HK-2 (cell line): ENCODE measurements around the gene YIPF6.
"Not testable (repeated sequence)": the region's sequence is repeated elsewhere in the genome, so short reads cannot be mapped to it uniquely, and the experiment has no call there.

Source experiments
- DNase-seq: peaks from one replicate; pipeline ENCODE4 v3.0.0-alpha.2; 2018; ENCODE audit not compliant: unreplicated experiment

The YIPF6 gene, protein sequence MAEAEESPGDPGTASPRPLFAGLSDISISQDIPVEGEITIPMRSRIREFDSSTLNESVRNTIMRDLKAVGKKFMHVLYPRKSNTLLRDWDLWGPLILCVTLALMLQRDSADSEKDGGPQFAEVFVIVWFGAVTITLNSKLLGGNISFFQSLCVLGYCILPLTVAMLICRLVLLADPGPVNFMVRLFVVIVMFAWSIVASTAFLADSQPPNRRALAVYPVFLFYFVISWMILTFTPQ

DNA sequence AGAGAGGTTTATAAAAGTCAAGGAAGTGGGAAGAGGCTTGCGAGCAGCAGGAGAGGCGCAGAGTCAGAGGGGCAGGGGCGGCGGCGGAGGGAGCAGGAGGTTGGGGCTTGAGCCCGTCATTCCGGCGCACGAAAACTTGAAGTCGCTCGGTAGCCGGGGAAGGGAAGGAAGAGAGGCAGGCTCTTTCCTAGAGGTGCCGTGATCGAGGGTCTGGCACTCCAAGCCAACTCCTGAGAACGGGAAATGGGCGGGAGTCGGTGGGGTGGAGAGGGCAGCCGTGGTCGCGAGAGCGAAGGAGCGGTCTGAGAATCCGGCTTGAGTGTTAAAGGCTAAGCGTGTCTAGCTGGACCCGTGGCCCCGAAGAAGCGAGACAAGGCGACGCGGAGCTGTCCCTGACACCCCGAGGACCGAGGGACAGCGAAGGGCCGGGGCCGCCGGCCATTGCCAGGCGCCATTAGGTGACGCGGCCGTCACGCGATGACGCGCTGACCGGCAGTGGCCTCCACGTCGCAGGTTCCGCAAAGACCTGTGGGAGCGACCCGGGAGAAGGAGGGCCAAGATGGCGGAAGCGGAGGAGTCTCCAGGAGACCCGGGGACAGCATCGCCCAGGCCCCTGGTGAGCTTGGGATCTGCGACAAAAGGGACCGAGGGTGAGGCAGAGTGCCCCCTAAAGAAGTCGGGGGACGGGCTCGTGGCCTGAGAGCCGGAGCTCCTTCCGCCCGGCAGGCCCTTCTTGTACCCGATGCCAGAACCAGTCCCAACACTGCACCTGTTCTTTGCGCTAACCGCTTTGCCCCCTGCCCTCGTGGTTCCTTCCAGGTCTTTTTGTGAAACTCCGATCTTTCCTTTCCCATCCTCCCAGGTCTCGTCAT, at the start of gene YIPF6:
YIPF6 (plus strand) TSS at position 544 of the 872 bp plus-strand sequence; CDS start at position 560, 16 bp downstream.
- peak; percentile 76 for DNase-seq

DNA sequence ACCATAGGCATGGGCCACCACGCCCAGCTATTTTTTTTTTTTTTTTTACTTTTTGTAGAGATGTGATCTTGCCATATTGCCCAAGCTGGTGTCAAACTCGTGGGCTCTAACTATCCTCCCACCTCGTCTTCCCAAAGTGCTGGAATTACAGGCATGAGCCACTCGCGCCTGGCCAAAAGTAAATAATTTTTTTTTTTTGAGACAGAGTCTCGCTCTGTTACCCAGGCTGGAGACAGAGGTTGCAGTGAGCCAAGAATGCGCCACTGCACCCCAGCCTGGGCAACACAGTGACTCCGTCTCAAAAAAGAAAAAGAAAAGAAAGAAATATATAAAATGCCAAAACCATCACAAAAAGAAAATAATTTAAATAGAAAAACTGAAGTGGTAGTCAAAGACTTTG, 47.1 kb upstream of the YIPF6 start:
- no peak for DNase-seq

DNA sequence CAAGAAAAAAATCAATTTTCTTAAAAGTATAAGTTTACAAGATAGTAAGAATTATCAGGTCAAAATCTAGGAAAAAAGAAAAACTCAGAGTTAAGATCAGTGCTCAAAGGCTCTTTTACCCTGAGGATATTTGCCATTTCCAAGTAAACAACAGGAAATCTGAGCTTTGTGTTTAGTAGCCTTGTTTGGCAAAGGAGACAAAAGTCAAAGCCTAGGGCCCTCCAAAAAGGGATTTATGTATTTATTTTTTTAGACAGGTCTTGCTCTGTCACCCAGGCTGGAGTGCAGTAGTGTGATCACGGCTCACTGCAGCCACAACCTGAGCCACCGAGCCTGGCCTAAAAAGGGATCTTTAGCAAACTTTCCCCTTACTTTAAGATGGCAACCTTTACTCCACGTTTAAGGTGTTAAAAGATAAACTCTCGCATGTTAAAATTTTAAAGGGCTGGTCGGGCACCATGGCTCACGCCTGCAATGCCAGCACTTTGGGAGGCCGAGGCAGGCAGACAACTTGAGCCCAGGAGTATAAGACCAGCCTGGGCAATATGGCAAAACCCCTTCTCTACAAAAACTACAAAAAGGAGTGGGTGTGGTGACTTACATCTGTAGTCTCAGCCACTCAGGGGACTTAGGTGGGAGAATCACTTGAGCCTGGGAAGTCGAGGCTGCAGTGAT, 44.2 kb upstream of the YIPF6 start:
- DNase-seq, result no peak

DNA sequence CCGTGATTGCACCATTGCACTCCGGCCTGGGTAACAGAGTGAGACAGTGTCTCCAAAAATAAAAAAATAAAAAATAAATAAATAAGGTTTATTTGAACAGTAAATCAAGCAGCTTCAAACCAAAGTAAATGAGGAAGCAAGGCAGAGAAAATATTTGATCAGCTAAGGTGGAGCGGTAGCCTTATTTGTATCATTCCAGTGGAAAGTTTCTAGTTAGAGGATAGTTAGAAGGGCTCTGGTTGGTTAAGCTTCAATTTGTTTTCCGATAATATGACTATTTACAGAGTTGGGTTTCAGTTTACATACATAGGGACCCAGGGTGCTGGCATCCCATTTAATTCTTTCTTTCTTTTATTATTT, 43.7 kb upstream of the YIPF6 start:
- DNase-seq, result no peak

DNA sequence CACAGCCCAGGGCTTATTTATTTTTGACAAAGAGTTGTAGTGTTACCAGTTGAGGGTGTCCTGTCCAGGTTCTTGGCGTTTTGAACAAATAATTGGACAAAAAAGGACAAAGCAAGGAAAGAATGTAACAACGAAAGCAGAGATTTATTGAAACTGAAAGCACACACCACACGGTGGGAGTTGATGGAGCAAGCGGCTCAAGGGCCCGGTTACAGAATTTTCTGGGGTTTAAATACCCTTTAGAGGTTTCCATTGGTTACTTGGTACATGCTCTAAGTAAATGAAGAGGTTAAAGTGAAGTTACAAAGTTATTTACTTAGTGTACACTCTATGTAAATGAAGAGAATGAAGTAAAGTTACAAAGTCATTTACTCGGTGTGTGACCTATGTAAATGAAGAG, 37.8 kb upstream of the YIPF6 start:
- no peak for DNase-seq

DNA sequence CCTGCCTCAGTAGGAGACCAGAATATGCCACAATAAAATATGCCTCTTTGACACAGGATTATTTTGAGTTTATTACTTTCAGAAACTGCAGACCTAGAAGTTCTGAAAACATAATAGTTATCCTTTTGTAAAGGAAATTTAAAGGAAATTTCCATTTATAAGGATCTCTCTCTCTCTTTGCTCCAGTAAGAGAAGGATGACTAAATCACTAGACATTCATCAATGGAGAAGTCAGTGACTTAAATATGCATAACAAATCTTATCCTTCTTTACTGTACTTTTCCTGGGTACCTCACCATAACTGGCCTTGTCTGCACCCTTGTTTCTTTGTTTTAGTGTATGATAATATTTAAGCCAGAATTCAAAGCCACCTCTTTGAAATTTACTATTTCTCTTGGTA, 37.3 kb upstream of the YIPF6 start:
- DNase-seq, result no peak

DNA sequence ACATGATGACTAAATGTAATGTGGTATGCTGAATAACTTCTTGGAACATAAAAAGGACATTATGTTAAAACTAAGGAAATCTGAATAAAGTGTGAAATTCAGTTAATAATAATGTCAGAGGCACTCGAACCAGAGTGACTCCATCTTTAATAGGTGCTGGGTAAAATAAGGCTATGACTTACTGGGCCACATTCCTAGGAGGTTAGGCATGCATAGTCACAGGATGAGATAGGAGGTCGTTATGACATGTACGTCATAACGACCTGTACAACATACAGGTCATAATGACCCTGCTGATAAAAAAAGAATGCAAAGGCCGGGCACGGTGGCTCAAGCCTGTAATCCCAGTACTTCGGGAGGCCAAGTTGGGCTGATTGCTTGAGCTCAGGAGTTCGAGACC, 36.7 kb upstream of the YIPF6 start:
- DNase-seq, result no peak

DNA sequence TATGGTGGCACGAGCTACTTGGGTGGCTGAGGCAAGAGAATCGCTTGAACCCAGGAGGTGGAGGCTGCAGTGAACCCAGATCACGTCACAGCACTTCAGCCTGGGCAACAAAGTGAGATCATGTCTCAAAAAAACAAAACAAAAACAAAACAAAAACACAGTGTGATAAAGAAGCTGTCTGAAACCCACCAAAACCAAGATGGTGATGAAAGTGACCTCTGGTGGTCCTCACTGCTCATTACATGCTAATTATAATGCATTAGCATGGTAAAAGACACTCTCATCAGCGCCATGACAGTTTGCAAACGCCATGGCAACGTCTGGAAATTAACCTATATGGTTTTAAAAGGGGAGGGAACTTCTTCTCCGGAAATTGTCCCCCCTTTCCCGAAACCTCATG, 36.2 kb upstream of the YIPF6 start:
- DNase-seq, result no peak

DNA sequence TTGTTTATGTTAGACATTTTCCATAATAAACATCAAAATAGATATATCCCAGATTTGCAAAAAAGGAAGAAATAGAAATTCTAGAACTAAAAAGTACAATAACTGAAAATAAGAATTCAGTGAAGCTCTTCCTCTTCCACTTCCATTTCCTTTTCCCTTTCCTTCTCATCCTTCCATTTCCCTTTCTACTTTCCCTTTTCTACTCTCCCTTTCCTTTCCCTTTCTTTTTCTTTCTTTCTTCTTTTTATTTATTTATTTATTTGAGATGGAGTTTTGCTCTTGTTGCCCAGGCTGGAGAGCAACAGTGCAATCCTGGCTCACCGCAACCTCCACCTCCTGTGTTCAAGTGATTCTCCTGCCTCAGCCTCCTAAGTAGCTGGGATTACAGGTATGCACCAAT, 35.0 kb upstream of the YIPF6 start:
- DNase-seq, result no peak

DNA sequence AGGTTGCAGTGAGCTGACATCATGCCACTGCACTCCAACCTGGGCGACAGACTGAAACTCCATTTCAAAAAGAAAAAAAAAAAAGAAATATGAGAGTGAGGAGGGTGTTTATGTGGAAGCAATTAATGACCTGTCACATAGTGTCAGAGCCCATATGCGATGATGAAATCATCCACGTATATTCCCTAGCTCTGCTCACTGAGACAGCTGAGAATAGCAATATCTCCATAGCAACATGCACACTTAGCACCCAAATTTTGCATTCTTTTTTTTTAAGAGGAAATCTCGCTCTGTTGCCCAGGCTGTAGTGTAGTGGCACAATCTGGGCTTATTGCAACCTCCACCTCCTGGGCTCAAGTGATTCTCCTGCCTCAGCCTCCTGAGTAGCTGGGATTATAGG, 34.1 kb upstream of the YIPF6 start:
- no peak for DNase-seq

DNA sequence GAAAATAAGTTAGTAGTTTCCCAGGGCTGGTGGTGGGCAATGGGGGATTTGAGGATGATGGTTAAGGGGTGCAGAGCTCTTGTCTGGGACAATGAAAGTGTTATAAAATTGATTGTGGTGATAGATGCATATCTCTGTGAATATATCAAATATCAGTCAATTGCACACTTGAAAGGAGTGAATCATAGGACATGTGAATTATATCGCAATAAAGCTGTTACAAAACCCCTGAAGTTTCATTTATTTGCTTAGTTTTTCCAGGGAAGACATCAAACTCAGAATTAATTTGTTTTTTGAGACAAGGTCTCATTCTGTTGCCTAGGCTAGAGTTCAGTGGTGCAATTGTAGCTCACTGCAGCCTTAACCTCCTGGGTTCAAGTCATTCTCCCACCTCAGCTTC, 17.9 kb upstream of the YIPF6 start:
- no peak for DNase-seq

DNA sequence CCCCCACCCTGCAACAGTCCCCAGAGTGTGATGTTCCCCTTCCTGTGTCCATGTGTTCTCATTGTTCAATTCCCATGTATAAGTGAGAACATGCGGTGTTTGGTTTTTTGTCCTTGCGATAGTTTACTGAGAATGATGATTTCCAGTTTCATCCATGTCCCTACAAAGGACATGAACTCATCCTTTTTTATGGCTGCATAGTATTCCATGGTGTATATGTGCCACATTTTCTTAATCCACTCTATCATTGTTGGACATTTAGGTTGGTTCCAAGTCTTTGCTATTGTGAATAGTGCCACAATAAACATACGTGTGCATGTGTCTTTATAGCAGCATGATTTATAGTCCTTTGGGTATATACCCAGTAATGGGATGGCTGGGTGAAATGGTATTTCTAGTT, 12.7 kb upstream of the YIPF6 start:
- DNase-seq, result not testable (repeated sequence)

DNA sequence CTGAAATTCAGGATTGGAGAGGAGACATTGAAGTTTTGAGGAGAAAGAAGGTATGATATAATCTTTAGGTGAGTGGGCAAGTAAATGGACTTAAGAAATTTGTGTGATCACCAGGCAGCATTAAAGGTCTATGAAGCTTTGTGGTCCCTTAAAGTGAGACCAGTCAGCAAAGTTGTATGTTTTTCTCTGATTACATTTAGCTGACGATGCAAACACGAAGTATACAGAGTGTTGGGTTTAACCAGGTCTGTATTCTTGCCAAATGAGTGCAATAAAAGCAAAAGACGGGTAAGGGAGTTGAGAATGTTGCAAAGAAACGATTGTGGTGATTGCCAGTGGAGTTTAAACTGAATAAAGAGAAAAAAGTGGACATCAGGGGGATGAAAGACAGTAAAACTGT, 11.6 kb upstream of the YIPF6 start:
- DNase-seq, result no peak

DNA sequence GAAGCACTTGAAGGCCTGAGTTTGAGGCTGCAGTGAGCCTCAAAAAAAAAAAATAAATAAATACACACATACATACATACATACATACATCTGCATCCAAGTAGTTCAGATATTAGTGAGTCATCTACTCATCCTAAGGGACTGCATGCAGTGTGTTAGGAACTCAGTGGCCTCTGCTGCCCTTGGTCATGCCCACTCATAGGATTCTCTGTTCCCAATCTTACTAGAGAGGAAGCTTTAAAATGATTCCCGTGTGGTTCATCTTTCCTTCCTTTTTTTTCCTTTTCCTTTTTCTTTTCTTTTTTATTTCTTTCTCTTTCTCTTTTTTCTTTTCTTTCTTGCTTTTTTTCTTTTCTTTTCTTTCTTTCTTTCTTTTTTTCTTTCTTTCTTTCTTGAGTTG, 10.9 kb upstream of the YIPF6 start:
- no peak for DNase-seq

DNA sequence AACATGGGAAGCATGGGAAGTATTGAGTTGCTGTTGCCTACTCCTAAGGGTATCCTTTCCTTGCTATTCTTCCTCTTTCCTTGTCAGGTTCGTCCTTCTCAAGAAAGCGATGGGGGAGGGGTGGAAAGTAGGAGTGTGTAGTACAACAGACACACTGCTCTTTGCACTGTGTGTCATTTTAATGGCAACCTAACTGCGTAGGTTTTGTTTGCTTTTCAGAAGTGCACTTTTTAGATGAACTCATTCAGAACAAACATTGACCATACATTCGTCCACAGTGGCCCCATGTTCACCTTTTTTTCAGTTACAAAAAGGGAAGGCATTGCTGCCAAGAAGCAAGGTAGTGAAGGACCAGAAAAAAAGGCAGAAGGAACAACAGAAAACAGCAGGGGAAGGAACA, 10.2 kb upstream of the YIPF6 start:
- no peak for DNase-seq

DNA sequence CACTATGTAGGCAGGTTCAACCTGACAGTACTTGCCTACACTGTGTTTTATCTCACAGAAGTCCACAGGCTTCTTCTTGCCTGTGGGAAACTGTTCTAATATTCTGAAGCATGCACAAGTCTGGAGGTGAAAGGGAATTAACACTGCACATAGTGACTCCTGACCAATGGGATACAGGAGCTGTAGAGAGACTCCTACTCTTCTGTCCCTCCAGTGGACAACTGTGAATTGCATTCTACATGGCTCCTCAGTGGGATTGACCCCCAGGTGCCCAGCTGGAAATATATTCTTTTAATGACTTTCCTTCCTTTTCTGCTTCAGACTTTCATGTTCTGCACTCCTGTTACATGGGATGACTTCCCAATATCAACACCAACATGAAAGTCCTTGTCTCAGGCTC, 8.2 kb upstream of the YIPF6 start:
- no peak for DNase-seq

DNA sequence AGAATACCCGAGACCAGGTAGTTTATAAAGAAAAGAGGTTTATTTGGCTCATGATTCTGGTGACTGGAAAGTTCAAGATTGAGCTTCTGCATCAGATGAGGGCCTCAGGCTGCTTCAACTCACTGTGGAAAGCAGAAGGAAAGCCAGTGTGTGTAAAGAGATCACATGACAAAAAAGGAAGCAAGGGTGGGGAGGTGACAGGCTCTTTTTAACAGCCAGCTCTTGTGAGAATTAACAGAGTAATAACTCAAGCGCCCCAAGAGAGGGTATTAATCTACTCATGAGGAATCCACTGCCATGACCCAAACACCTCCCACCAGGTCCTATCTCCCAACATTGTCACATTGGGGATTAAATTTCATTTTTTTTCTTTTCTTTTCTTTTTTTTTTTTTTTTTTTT, 6.3 kb upstream of the YIPF6 start:
- DNase-seq, result no peak

DNA sequence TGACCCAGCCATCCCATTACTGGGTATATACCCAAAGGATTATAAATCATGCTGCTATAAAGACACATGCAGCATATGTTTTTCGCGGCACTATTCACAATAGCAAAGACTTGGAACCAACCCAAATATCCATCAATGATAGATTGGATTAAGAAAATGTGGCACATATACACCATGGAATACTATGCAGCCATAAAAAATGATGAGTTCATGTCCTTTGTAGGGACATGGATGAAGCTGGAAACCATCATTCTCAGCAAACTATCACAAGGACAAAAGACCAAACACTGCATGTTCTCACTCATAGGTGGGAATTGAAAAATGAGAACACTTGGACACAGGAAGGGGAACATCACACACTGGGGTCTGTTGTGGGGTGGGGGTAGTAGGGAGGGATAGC, 5.1 kb upstream of the YIPF6 start:
- DNase-seq, result not testable (repeated sequence)

DNA sequence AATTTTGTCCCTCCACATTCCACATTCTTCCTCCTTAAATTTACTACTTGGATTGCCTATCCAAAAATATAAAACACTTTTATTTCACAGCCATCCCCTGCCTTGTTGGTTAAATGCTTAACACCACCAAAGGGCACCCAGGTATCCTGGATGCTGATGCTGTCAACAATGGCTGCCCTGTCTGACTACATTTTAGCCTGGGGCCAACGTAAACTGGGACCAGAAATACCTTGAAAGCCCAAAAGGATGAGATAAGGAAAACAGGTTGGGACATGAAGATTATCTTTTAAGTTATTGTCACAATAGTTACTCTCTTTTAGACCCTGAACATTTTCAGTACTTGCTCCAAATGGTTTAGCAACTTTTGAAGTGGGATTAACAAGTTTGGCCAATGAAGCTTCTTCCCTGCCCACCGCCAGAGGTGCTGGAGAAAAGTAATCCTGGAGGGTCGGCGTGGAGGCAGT, 775 bp upstream of the YIPF6 start:
- no peak for DNase-seq

DNA sequence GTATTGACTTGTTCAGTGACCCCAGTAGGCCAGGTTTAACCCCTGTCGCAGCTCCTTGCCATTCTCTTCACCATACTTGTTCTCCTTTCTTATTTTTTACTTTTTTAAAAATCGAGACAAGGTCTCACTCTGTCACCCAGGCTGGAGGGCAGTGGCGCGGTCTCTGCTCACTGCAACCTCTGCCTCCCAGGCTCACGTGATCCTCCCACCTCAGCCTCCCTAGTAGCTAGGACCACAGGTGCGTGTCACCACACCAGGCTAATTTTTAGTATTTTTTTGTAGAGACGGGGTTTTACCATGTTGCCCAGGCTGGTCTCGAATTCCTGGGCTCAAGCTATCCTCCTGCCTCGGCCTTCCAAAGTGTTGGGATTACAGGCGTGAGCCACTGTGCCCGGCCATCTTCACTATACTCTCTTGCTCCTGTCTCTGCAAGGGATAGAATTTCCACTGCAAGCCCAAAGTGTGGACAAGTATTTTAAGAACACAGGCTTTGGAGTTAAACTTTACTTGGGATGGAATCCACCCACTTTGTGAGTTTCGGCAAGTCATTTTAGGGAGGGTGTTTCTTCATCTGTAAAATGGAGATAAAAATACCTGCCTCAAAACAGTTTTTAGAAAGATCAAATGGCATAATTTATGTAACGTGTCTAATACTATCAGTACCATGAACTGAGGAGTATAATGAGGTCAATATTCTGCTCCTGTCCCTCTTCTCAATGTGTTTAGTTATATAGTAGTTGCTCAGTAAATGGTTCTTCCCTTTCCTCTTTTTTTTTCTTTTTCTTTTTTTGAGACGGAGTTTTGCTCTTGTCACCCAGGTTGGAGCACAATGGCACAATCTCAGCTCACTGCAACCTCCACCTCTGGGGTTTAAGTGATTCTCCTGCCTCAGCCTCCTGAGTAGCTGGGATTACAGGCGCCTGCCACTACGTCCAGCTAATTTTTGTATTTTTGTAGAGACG, 973 bp downstream of the YIPF6 start:
- DNase-seq, result no peak

DNA sequence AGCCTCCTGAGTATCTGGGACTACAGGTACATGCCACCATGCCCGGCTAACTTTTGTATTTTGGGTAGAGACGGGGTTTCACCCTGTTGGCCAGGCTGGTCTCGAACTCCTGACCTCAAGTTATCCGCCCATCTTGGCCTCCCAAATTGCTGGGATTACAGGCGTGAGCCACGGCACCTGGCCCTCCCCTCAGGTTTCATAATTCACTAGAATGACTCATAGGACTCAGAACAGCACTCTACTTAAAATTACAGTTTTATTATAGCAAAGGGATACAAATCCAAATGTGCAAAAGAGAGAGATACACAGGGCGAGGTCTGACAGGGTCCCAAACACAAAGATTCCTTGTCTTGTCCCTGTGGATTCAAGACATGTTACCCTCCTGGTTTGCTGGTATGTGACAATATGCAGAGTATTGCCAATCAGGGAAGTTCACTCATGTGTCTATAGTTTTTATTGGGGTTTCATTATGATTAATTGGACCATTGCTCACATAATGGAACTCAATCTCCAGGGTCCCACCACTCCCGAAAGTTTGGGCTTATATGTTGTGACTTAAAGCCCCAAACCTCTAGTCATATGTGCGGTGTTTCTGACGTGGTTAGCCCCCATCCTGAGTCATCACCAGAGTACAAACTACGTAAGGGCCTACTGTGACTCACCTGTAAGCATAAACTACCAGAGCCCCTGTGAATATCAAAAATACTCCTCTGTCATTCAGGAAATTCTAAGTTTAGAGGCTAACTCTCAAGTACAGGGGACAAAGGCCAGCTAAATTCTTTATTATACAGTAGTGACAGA, 5.2 kb downstream of the YIPF6 start:
- DNase-seq, result no peak
